AG04449 (cell line): ENCODE results near the gene ULK4.

Experiments
- CTCF ChIA-PET: fragments of 350-600 bp; formaldehyde crosslinking; extraction: SDS; loops from one replicate; lab custom pipeline; 2021; ENCODE audit warnings: antibody characterized with exemption; lab: Yijun Ruan, JAX
- POLR2A ChIA-PET: fragments of 400-600, 350-600 bp; formaldehyde crosslinking; extraction: SDS; loops from one replicate; lab custom pipeline; 2020; ENCODE audit warnings: antibody characterized with exemption, inconsistent platforms; lab: Yijun Ruan, JAX
- DNase-seq: peaks from one replicate; pipeline ENCODE4 v3.0.0-alpha.2; 2010; ENCODE audit warnings: low read depth, low spot score
- H3K4me3 ChIP-seq: 2 replicates; pipeline ENCODE4 v1.5.1; 2011; ENCODE audit warnings: low read depth, mild to moderate bottlenecking, control low read depth, low read length
- TF ChIP-seq, protein P1 (sequence below): IDR thresholded peaks from one replicate; pipeline ENCODE4 v1.5.1; 2011; ENCODE audit warnings: mild to moderate bottlenecking, moderate library complexity, low read length, control low read depth, inconsistent platforms; ENCODE audit not compliant: insufficient read depth; ENCODE audit errors: missing control alignments

ULK4 gene

DNA sequence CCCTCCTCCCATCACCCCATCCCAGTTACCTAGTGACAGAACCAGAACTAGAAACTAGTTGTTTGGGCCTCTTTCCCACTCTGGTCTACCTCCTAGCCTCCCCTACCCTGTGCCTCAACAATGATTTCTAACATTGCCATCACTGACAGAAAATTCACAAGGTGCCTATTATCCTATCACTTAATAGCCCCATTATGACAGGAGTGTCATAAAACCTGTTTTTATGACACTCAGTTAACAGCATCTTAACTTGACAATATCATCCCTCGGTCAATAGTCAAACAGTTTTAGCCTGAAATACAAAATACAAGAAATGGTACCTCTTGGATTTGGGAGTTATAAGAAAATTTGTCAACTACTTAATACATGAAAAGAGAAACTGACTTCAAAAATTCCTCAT, 46.5 kb downstream of the ULK4 start:
- no peak for DNase-seq
- ChIA-PET CTCF (interaction anchor here (1.2 to 2.2 kb wide), 4 partner anchors 11 to 276 kb away, joined by 3 to 12 read pairs (median 6); no protein-coding TSS in a partner anchor), POLR2A (no interaction called here)
- no peak overlapping the region for H3K4me3 ChIP-seq
- TF ChIP-seq, protein P1, sequence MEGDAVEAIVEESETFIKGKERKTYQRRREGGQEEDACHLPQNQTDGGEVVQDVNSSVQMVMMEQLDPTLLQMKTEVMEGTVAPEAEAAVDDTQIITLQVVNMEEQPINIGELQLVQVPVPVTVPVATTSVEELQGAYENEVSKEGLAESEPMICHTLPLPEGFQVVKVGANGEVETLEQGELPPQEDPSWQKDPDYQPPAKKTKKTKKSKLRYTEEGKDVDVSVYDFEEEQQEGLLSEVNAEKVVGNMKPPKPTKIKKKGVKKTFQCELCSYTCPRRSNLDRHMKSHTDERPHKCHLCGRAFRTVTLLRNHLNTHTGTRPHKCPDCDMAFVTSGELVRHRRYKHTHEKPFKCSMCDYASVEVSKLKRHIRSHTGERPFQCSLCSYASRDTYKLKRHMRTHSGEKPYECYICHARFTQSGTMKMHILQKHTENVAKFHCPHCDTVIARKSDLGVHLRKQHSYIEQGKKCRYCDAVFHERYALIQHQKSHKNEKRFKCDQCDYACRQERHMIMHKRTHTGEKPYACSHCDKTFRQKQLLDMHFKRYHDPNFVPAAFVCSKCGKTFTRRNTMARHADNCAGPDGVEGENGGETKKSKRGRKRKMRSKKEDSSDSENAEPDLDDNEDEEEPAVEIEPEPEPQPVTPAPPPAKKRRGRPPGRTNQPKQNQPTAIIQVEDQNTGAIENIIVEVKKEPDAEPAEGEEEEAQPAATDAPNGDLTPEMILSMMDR: no peak

DNA sequence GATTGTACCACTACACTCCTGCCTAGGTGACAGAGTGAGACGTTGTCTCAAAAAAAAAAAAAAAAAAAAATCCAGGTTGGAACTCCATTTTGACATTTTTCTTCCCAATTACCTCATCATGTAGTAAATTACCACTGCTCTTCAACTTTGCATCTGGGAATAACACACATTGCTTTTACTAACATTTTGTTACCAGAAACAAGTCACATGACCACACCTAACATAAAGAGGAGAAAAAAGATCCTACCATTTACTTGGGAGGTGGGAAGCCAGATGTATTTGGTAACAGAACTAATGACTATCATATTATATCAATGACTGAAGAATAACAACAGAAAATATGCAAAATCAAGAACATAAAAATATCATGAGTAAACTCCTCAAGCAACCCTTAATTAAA, 49.6 kb downstream of the ULK4 start:
- DNase-seq: no peak
- no peak overlapping the region for H3K4me3 ChIP-seq
- TF ChIP-seq, protein P1: no peak
- CTCF ChIA-PET: no interaction called here
- POLR2A ChIA-PET: no interaction called here

DNA sequence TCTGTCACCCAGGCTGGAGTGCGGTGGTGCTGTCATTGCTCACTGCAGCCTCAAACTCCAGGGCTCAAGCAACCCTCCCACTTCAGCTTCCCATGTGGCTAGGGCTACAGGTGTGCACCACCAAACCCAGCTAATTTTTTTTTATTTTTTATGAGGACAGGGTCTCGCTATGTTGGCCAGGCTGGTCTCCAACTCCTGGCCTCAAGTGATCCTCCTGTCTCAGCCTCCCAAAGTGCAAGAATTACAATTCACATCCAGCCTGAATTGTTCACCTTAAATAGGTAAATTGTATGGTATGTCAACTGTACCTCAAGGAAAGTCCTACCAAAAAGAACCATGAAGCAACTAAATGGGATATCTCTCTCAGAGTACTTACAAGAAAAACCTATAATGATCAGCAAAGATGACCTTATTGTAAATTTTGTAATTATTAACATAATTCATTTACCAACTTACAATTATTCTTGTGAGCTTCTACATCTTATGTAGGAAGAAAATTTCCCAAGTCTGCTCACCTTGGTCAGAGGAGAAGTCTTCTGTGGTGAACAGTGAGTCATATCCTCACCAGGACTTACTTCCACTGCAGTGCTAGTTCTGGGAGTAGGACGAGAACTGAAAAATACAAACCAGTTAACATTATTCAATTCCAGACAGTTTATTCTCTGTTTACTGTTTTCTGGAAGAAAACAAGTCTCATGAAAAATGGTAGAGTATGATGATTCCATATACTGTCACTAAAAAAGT, 54.4 kb downstream of the ULK4 start:
- no peak overlapping the region for H3K4me3 ChIP-seq
- POLR2A ChIA-PET: no interaction called here
- CTCF ChIA-PET: interaction anchor here (1.1 to 4.9 kb wide), 4 partner anchors 8 to 322 kb away, joined by 3 to 30 read pairs (median 4); no protein-coding TSS in a partner anchor
- DNase-seq: peak; percentile 5
- TF ChIP-seq, protein P1: no peak

DNA sequence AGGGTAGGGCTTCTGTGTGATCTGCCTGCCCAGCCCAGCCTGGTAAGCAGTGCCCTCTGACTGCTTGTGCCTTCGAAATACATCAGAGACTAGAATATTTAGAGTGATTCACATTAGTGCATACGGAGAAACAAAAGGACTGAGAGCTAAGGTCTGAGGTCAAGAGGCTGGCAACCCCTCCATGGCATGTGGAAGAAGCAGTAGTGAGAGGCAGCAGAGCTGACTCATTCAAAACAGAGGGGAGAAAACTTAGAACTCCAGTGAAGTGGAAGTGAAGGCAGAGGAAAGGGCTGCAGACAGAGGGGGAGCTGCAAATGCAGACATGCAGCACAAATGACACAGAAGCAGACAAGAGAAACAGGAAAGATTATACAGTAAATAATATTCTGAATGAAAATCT, 61.6 kb downstream of the ULK4 start:
- no peak overlapping the region for H3K4me3 ChIP-seq
- no peak for DNase-seq
- ChIA-PET CTCF (interaction anchor here (0.8 to 7.3 kb wide), 5 partner anchors 8 to 288 kb away, joined by 3 to 160 read pairs (median 3); no protein-coding TSS in a partner anchor), POLR2A (no interaction called here)
- TF ChIP-seq, protein P1: no peak

DNA sequence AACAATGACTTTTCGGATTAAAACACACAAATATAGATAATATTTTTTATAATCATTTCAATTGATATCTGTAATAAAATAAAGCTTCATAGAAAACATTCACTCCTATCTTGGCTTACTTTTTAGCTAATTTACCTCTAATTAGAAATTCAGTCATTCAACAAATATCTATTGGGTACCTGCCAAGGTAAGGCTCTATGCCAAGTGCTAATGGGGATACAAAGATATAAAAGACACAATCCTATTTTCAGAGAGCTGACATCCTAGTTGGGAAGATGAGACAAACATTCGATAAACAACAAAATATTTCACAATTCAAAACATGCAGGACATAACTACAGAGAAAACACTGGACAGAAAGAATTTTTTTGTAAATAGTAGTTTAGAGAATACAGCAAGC, 63.3 kb downstream of the ULK4 start:
- ChIA-PET POLR2A (no interaction called here), CTCF (interaction anchor here (0.8 to 7.3 kb wide), 9 partner anchors 9 to 1318 kb away, joined by 3 to 160 read pairs (median 5); partner anchors contain the start of gene TRAK1)
- H3K4me3 ChIP-seq: no peak overlapping the region
- TF ChIP-seq, protein P1: no peak
- no peak for DNase-seq

DNA sequence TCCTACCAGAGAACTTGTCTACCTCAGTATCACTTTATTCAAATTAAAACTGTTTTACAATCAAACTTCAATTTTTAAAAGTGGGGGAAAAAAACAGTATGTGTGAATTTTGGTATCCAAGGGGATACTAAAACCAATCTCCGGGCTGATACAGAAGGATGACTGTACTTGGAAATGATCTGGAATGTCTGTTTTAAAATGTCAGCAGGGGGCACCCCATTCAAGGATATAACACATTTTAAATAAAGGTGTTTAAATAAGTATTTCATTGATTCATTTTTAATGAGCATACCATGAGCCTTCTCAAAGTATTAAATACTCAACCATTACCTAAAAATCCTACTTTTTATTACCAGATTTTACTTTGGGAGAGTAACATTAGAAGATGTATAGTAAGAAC, 67.9 kb downstream of the ULK4 start:
- ChIA-PET CTCF (interaction anchor here (0.8 to 7.3 kb wide), 9 partner anchors 11 to 336 kb away, joined by 3 to 160 read pairs (median 6); no protein-coding TSS in a partner anchor), POLR2A (no interaction called here)
- DNase-seq: peak; percentile 10
- H3K4me3 ChIP-seq: no peak overlapping the region
- TF ChIP-seq, protein P1: peak; percentile 5
